Spleen (tissue), 11 donors: Measurements from ENCODE around the gene PIGH. TPM values are rescaled to one million over a fixed set of nuclear protein-coding genes. Genes with fewer than 3 reads are reported as not detected.

Experiments
- DNase-seq: peaks from one replicate; pipeline ENCODE4 v3.0.0-alpha.2; 2020
- H3K27ac ChIP-seq, 8 donors: fragments of 200-600 bp; sonication (generic) in 7 of 8; 1 replicate in 4 of 8; 2 replicates in 4 of 8; pipeline versions ENCODE4 v1.5.0 to v1.8.0; 2016 to 2021; ENCODE audit warnings: inconsistent platforms in 4 of 8, mild to moderate bottlenecking in 4 of 8, moderate library complexity in 1 of 8
- H3K27me3 ChIP-seq, 7 donors: fragments of 200-600 bp; sonication (generic) in 6 of 7; replicated peaks in 1 of 7; 1 replicate in 4 of 7; 2 replicates in 3 of 7; pipeline versions ENCODE4 v1.5.0 to v1.8.0; 2016 to 2021; ENCODE audit warnings: inconsistent platforms in 3 of 7, mild to moderate bottlenecking in 1 of 7
- H3K36me3 ChIP-seq, 6 donors: fragments of 200-600 bp; sonication (generic) in 5 of 6; 1 replicate in 4 of 6; 2 replicates in 2 of 6; pipeline versions ENCODE4 v1.5.0 to v1.8.0; 2016 to 2021; ENCODE audit warnings: inconsistent platforms in 2 of 6
- H3K4me1 ChIP-seq, 6 donors: fragments of 200-600 bp; sonication (generic) in 5 of 6; 1 replicate in 3 of 6; 2 replicates in 3 of 6; pipeline versions ENCODE4 v1.5.0 to v1.8.0; 2016 to 2021; ENCODE audit warnings: inconsistent platforms in 3 of 6
- H3K4me3 ChIP-seq, 8 donors: fragments of 200-600 bp; sonication (generic) in 7 of 8; 1 replicate in 4 of 8; 2 replicates in 4 of 8; pipeline versions ENCODE4 v1.5.0 to v1.8.0; 2016 to 2021; ENCODE audit warnings: inconsistent platforms in 4 of 8, mild to moderate bottlenecking in 4 of 8, moderate library complexity in 2 of 8
- H3K9me3 ChIP-seq, 8 donors: fragments of 200-600 bp; sonication (generic) in 7 of 8; 1 replicate in 4 of 8; 2 replicates in 4 of 8; pipeline versions ENCODE4 v1.5.0 to v1.8.0; 2016 to 2021; ENCODE audit warnings: inconsistent platforms in 4 of 8
- CTCF ChIP-seq, 11 experiments: fragments of 200-600 bp in 7 of 11; fragments of 450-650 bp in 4 of 11; sonication (generic) in 4 of 11; IDR thresholded peaks in 8 of 11; conservative IDR thresholded peaks in 3 of 11; 1 replicate in 7 of 11; 2 replicates in 4 of 11; pipeline versions ENCODE4 v1.4.0 to v1.8.0; 2016 to 2021; ENCODE audit warnings: antibody characterized with exemption in 11 of 11, inconsistent platforms in 4 of 11, mild to moderate bottlenecking in 1 of 11
- POLR2A ChIP-seq, 3 donors: fragments of 450-650 bp; IDR thresholded peaks; one replicate each; pipeline ENCODE4 v1.5.1; 2017; ENCODE audit warnings: antibody characterized with exemption in 3 of 3, mild to moderate bottlenecking in 1 of 3
- POLR2AphosphoS5 ChIP-seq, 3 donors: sonication (generic); formaldehyde crosslinking; IDR thresholded peaks; one replicate each; pipeline ENCODE4 v1.5.1; 2017; ENCODE audit warnings: antibody characterized with exemption in 3 of 3
- WGBS, 5 donors: extraction: QIAGEN DNeasy Blood & Tissue Kit in 3 of 5; methylation state at CpG; one replicate each; pipeline versions ENCODE4 v1.1.5 to v1.1.7; 2013 to 2018; 5-methylcytosine and 5-hydroxymethylcytosine counted together
- intact Hi-C: fragments of 100-400 bp; cut with DNase I; formaldehyde crosslinking; loops from one replicate; pipeline ENCODE4 v1.15.0; 2023; ENCODE audit warnings: low total_unique reads
- polyA plus RNA-seq, 3 donors: library from polyadenylated mRNA; stranded (reverse); fragments of 200-250 nt; gene quantifications; one replicate each; pipeline ENCODE4 v1.2.1, GENCODE V29; 2013
- total RNA-seq, 7 donors: library from RNA; depleted of rRNA in 3 of 7; stranded (reverse); fragments of >200 nt in 3 of 7; fragmentation: NEBNext Ultra II Directional in 4 of 7; extraction: Animal tissue kit (Norgen Biotek cat#: 25700) in 4 of 7; gene quantifications; one replicate each; pipeline versions ENCODE4 v1.1.0 to v1.2.1, GENCODE V29; 2016 to 2021
- donor health status: healthy with polysubstance abuse.
- donor health status: DM: no; HTN: no; CAD: no; lungs with moderate emphysema.
- donor health status: DM: no; HTN: no; CAD: no.
- donor health status: Bipolar disorder and iron deficiency.
- donor health status: healthy.
- donor health status: DM: no; HTN: no; CAD: no.
- donor health status: DM: yes; HTN: yes; CAD: no.

Gene PIGH
- total and polyA plus RNA-seq, 10 donors: 16.3 to 43.1 (median 24.1) TPM

- WGBS, 5 donors: 87 to 97% (median 95%) methylated on average over 3 of the region's 3 CpGs
- Histone ChIP-seq H3K4me1 (no peaks in the 10 kb centered on the region), H3K36me3 (peaks cover 0 to 53% (median 19%) of the 10 kb centered on the region in 6 donors), H3K9me3 (no peaks in the 10 kb centered on the region), H3K27ac (no peak overlapping the region), H3K27me3 (no peaks in the 10 kb centered on the region), H3K4me3 (no peak overlapping the region)
- no peak for DNase-seq
- TF ChIP-seq CTCF (IDR thresholded peaks at IDR 0.05 in 8 of 11, conservative IDR thresholded peaks at IDR 0.05 in 3 of 11) (no peak), POLR2A (IDR thresholded peaks at IDR 0.05) (no peak)
- intact Hi-C loops: loop anchor here (10.0 kb wide), 1 partner anchor 80 kb away; no protein-coding TSS in a partner anchor
Observed at GRCh38 chr14:67584978-67585377, 15.1 kb downstream of the PIGH start.

- no peaks in the 10 kb centered on the region for H3K4me1 ChIP-seq
- DNase-seq: peak; percentile 55
- H3K27ac ChIP-seq: no peak overlapping the region
- intact Hi-C loops: loop anchor here (10.0 kb wide), 1 partner anchor 81 kb away; no protein-coding TSS in a partner anchor
- no peaks in the 10 kb centered on the region for H3K27me3 ChIP-seq
- peaks cover 0 to 43% (median 12%) of the 10 kb centered on the region in 6 donors for H3K36me3 ChIP-seq
- 89 to 97% (median 93%) methylated on average over 4 to 6 of the region's 6 CpGs for WGBS, 5 donors
- peak; percentile 56 to 80 (median 70) for TF ChIP-seq CTCF (IDR thresholded peaks at IDR 0.05 in 8 of 11, conservative IDR thresholded peaks at IDR 0.05 in 3 of 11)
- no peak for TF ChIP-seq POLR2A (IDR thresholded peaks at IDR 0.05)
- H3K4me3 ChIP-seq: no peak overlapping the region
- H3K9me3 ChIP-seq: no peaks in the 10 kb centered on the region
Observed at GRCh38 chr14:67583711-67584644, 16.1 kb downstream of the PIGH start.

GRCh38 chr14:67582061-67582460, 18.0 kb downstream of the PIGH start:
- intact Hi-C loops: loop anchor here (10.0 kb wide), 1 partner anchor 83 kb away; no protein-coding TSS in a partner anchor
- TF ChIP-seq CTCF (IDR thresholded peaks at IDR 0.05 in 8 of 11, conservative IDR thresholded peaks at IDR 0.05 in 3 of 11) (no peak), POLR2AphosphoS5 (IDR thresholded peaks at IDR 0.05) (no peak), POLR2A (IDR thresholded peaks at IDR 0.05) (no peak)
- WGBS, 5 donors: 67 to 87% (median 85%) methylated on average over 7 of the region's 7 CpGs

GRCh38 chr14:67581643-67582042, 18.4 kb downstream of the PIGH start:
- Histone ChIP-seq H3K27ac (no peak overlapping the region), H3K4me3 (no peak overlapping the region), H3K27me3 (no peaks in the 10 kb centered on the region), H3K4me1 (no peaks in the 10 kb centered on the region), H3K9me3 (no peaks in the 10 kb centered on the region), H3K36me3 (peaks cover 0 to 20% (median 0%) of the 10 kb centered on the region in 6 donors)
- DNase-seq: no peak
- 78 to 95% (median 93%) methylated on average over 1 of the region's 1 CpG for WGBS, 5 donors
- TF ChIP-seq CTCF (IDR thresholded peaks at IDR 0.05 in 8 of 11, conservative IDR thresholded peaks at IDR 0.05 in 3 of 11) (no peak), POLR2AphosphoS5 (IDR thresholded peaks at IDR 0.05) (no peak), POLR2A (IDR thresholded peaks at IDR 0.05) (no peak)
- intact Hi-C loops: loop anchor here (10.0 kb wide), 1 partner anchor 83 kb away; no protein-coding TSS in a partner anchor

More at GRCh38 chr14:67582061-67582460, 18.0 kb downstream of the PIGH start:
- H3K36me3 ChIP-seq: peaks cover 0 to 24% (median 0%) of the 10 kb centered on the region in 6 donors
- no peak overlapping the region for H3K4me3 ChIP-seq
- H3K9me3 ChIP-seq: no peaks in the 10 kb centered on the region
- H3K27ac ChIP-seq: no peak overlapping the region
- no peaks in the 10 kb centered on the region for H3K4me1 ChIP-seq
- no peaks in the 10 kb centered on the region for H3K27me3 ChIP-seq
- peak; percentile 32 for DNase-seq
